GM19240 (cell line): ENCODE measurements around the gene SMNDC1.
A peak's percentile ranks its signal among the peaks of the same experiment; 100 is the strongest.
"Not testable (repeated sequence)": the region's sequence is repeated elsewhere in the genome, so short reads cannot be mapped to it uniquely, and the experiment has no call there.

ENCODE experiments used
- DNase-seq: peaks from one replicate; pipeline ENCODE4 v3.0.0; 2011; ENCODE audit warnings: low spot score; ENCODE audit not compliant: insufficient read length

The SMNDC1 gene

GRCh38 chr10:110284262-110284661, 20.5 kb downstream of the SMNDC1 start:
- DNase-seq = no peak

GRCh38 chr10:110279407-110279986, 25.2 kb downstream of the SMNDC1 start:
- DNase-seq = no peak

GRCh38 chr10:110278562-110279406, 25.9 kb downstream of the SMNDC1 start:
- DNase-seq = no peak

- DNase-seq = no peak
Observed at GRCh38 chr10:110277591-110277990, 27.1 kb downstream of the SMNDC1 start.

- no peak for DNase-seq
Observed at GRCh38 chr10:110276603-110277002, 28.1 kb downstream of the SMNDC1 start.

GRCh38 chr10:110275128-110275729, 29.5 kb downstream of the SMNDC1 start:
- DNase-seq = no peak

- DNase-seq = no peak
Observed at GRCh38 chr10:110274647-110275046, 30.1 kb downstream of the SMNDC1 start.

- DNase-seq = no peak
Observed at GRCh38 chr10:110274072-110274627, 30.6 kb downstream of the SMNDC1 start.

GRCh38 chr10:110273474-110273873, 31.2 kb downstream of the SMNDC1 start:
- no peak for DNase-seq

- not testable (repeated sequence) for DNase-seq
Observed at GRCh38 chr10:110272995-110273394, 31.7 kb downstream of the SMNDC1 start.

- peak; percentile 8 for DNase-seq
Observed at GRCh38 chr10:110269374-110270318, 35.1 kb downstream of the SMNDC1 start.

- DNase-seq = no peak
Observed at GRCh38 chr10:110268971-110269370, 35.7 kb downstream of the SMNDC1 start.

- no peak for DNase-seq
Observed at GRCh38 chr10:110268442-110268841, 36.3 kb downstream of the SMNDC1 start.

GRCh38 chr10:110267276-110267675, 37.4 kb downstream of the SMNDC1 start:
- DNase-seq = no peak

GRCh38 chr10:110265573-110266193, 39.0 kb downstream of the SMNDC1 start:
- DNase-seq = no peak

GRCh38 chr10:110263164-110263563, 41.6 kb downstream of the SMNDC1 start:
- no peak for DNase-seq

GRCh38 chr10:110260746-110261477, 43.8 kb downstream of the SMNDC1 start:
- DNase-seq = no peak

- no peak for DNase-seq
Observed at GRCh38 chr10:110259317-110259716, 45.4 kb downstream of the SMNDC1 start.

- DNase-seq = no peak
Observed at GRCh38 chr10:110258542-110258941, 46.2 kb downstream of the SMNDC1 start.

- DNase-seq = no peak
Observed at GRCh38 chr10:110254467-110254866, 50.3 kb downstream of the SMNDC1 start.
